ENCODE results near the gene SGSH. TPM values are rescaled to one million over a fixed set of nuclear protein-coding genes. Genes with fewer than 3 reads are reported as not detected.

The SGSH gene
- total RNA-seq, 1 donor from 2014 or later: 7.2 TPM

- Mint-ChIP-seq H3K9me3 (no peaks in the 10 kb centered on the region), H3K4me1 (peaks cover 24% of the 10 kb centered on the region), H3K36me3 (no peaks in the 10 kb centered on the region), H3K27me3 (ENCODE audit: insufficient read depth, low read depth) (peaks cover 5% of the 10 kb centered on the region), H3K27ac (no peak overlapping the region), H3K4me3 (no peak overlapping the region)
- H3K4me2 ChIP-seq: no peak overlapping the region
- TF ChIP-seq EZH2 (IDR thresholded peaks at IDR 0.05): no peak
- no peak for TF ChIP-seq CTCF (IDR thresholded peaks at IDR 0.05)
- no peak for TF ChIP-seq EZH2phosphoT487 (IDR thresholded peaks at IDR 0.05)
- no peaks in the 10 kb centered on the region for H3K79me2 ChIP-seq (ENCODE audit: low read depth)
- no peak overlapping the region for H2AFZ ChIP-seq (replicated peaks)
- no peak for DNase-seq (ENCODE audit: low spot score)
- H3F3A ChIP-seq (ENCODE audit: low read depth): peaks cover 23% of the 10 kb centered on the region
- H3K9ac ChIP-seq: no peak overlapping the region
- H3K27ac ChIP-seq: no peak overlapping the region
- no peak overlapping the region for H3K4me3 ChIP-seq
- H3K36me3 ChIP-seq: no peaks in the 10 kb centered on the region
- H3K27me3 ChIP-seq: no peaks in the 10 kb centered on the region
- no peaks in the 10 kb centered on the region for H3K9me3 ChIP-seq (ENCODE audit: low read depth)
- peaks cover 18% of the 10 kb centered on the region for H3K4me1 ChIP-seq
- no peaks in the 10 kb centered on the region for H4K20me1 ChIP-seq (ENCODE audit: low read depth)
Observed at GRCh38 chr17:80164185-80164584, 55.9 kb downstream of the SGSH start.

GRCh38 chr17:80163336-80163735, 56.8 kb downstream of the SGSH start:
- H3K4me3 Mint-ChIP-seq: no peak overlapping the region
- TF ChIP-seq EZH2 (IDR thresholded peaks at IDR 0.05) (no peak), CTCF (IDR thresholded peaks at IDR 0.05) (no peak), EZH2phosphoT487 (IDR thresholded peaks at IDR 0.05) (no peak)

GRCh38 chr17:80160536-80160935, 59.6 kb downstream of the SGSH start:
- Histone ChIP-seq H4K20me1 (ENCODE audit: low read depth) (no peaks in the 10 kb centered on the region), H3K9me3 (ENCODE audit: low read depth) (no peaks in the 10 kb centered on the region), H3K27me3 (no peaks in the 10 kb centered on the region), H3K4me3 (no peak overlapping the region), H3K4me2 (peak overlapping the region; percentile 19), H3K9ac (no peak overlapping the region), H3K36me3 (no peaks in the 10 kb centered on the region), H3K79me2 (ENCODE audit: low read depth) (no peaks in the 10 kb centered on the region), H3K4me1 (peaks cover 20% of the 10 kb centered on the region), H2AFZ (replicated peaks) (peak overlapping the region; percentile 70), H3F3A (ENCODE audit: low read depth) (peaks cover 29% of the 10 kb centered on the region), H3K27ac (no peak overlapping the region)
- Mint-ChIP-seq H3K27ac (no peak overlapping the region), H3K27me3 (ENCODE audit: insufficient read depth, low read depth) (peaks cover 4% of the 10 kb centered on the region), H3K4me1 (peaks cover 19% of the 10 kb centered on the region), H3K9me3 (peaks cover 18% of the 10 kb centered on the region), H3K4me3 (peak overlapping the region; percentile 11), H3K36me3 (no peaks in the 10 kb centered on the region)
- TF ChIP-seq CTCF (IDR thresholded peaks at IDR 0.05) (no peak), EZH2phosphoT487 (IDR thresholded peaks at IDR 0.05) (no peak), EZH2 (IDR thresholded peaks at IDR 0.05) (no peak)
- DNase-seq (ENCODE audit: low spot score): no peak

More at GRCh38 chr17:80163336-80163735, 56.8 kb downstream of the SGSH start:
- Histone ChIP-seq H4K20me1 (ENCODE audit: low read depth) (no peaks in the 10 kb centered on the region), H3K4me1 (peaks cover 20% of the 10 kb centered on the region), H3K27ac (no peak overlapping the region), H3K9ac (no peak overlapping the region), H3F3A (ENCODE audit: low read depth) (peaks cover 23% of the 10 kb centered on the region), H3K4me3 (no peak overlapping the region), H3K36me3 (no peaks in the 10 kb centered on the region), H3K4me2 (no peak overlapping the region), H3K27me3 (no peaks in the 10 kb centered on the region), H3K79me2 (ENCODE audit: low read depth) (no peaks in the 10 kb centered on the region), H2AFZ (replicated peaks) (no peak overlapping the region), H3K9me3 (ENCODE audit: low read depth) (no peaks in the 10 kb centered on the region)
- Mint-ChIP-seq H3K27ac (no peak overlapping the region), H3K36me3 (no peaks in the 10 kb centered on the region), H3K4me1 (peaks cover 23% of the 10 kb centered on the region), H3K27me3 (ENCODE audit: insufficient read depth, low read depth) (peaks cover 5% of the 10 kb centered on the region), H3K9me3 (peaks cover 2% of the 10 kb centered on the region)
- no peak for DNase-seq (ENCODE audit: low spot score)

Other genes with a start within 250 kb of the SGSH start
- gene TBC1D16, start 184.5 kb downstream of the SGSH start, total RNA-seq (ENCODE audit: low replicate concordance): 21.2 and 34.8 TPM in 2 replicates
- gene CCDC40, start 183.7 kb downstream of the SGSH start, total RNA-seq (ENCODE audit: low replicate concordance): 7.7 and 11.8 TPM in 2 replicates
- gene GAA, start 118.8 kb downstream of the SGSH start, total RNA-seq (ENCODE audit: low replicate concordance): 15.2 and 78.3 TPM in 2 replicates
- 89.3 and 102 TPM in 2 replicates for gene EIF4A3, start 73.2 kb downstream of the SGSH start, total RNA-seq (ENCODE audit: low replicate concordance)
- gene CARD14, start 50.3 kb downstream of the SGSH start, total RNA-seq (ENCODE audit: low replicate concordance): 0.56 and 0.60 TPM in 2 replicates
- 7.9 and 24.1 TPM in 2 replicates for gene SLC26A11, start 94 bp upstream of the SGSH start, total RNA-seq (ENCODE audit: low replicate concordance)
- gene RNF213, start 40.5 kb upstream of the SGSH start, total RNA-seq (ENCODE audit: low replicate concordance): 19.8 and 23.7 TPM in 2 replicates
- 9.7 and 13.8 TPM in 2 replicates for gene ENDOV, start 194.8 kb upstream of the SGSH start, total RNA-seq (ENCODE audit: low replicate concordance)

Data from neural progenitor cell (in vitro differentiated cells).